ENCODE measurements around the gene KRT80. TPM values are rescaled to one million over a fixed set of nuclear protein-coding genes. Genes with fewer than 3 reads are reported as not detected.

KRT80 gene
- total and polyA plus RNA-seq, 2 donors (not counting 3 experiments of a cell fraction or from before 2014, with no cell fraction given), result 13.6 to 23.7 TPM

GRCh38 chr12:52155048-52155868, 36.6 kb downstream of the KRT80 start:
- no peak overlapping the region for H2AFZ ChIP-seq (ENCODE audit: low read depth, low read length)
- FAIRE-seq, result no peak
- H3K9ac ChIP-seq (replicated peaks; ENCODE audit: extremely low read depth, insufficient read depth, low read length), result no peak overlapping the region
- no peak overlapping the region for H3K4me3 ChIP-seq (replicated peaks in 1 of 3; ENCODE audit: insufficient read depth in 1 of 3, low read depth in 1 of 3, low read length in 3 of 3)
- BruUV-seq (replicated peaks), result no TSS peak
- intact Hi-C loops (cut with micrococcal nuclease) (loop anchor here (10.0 kb wide), 1 partner anchor 830 kb away; no protein-coding TSS in a partner anchor), dilution Hi-C loops (cut with MboI; ENCODE audit: extremely low pct_ligation_motif_present, low sequenced_read_pairs) (no loop called here)
- TF ChIP-seq, protein P1, sequence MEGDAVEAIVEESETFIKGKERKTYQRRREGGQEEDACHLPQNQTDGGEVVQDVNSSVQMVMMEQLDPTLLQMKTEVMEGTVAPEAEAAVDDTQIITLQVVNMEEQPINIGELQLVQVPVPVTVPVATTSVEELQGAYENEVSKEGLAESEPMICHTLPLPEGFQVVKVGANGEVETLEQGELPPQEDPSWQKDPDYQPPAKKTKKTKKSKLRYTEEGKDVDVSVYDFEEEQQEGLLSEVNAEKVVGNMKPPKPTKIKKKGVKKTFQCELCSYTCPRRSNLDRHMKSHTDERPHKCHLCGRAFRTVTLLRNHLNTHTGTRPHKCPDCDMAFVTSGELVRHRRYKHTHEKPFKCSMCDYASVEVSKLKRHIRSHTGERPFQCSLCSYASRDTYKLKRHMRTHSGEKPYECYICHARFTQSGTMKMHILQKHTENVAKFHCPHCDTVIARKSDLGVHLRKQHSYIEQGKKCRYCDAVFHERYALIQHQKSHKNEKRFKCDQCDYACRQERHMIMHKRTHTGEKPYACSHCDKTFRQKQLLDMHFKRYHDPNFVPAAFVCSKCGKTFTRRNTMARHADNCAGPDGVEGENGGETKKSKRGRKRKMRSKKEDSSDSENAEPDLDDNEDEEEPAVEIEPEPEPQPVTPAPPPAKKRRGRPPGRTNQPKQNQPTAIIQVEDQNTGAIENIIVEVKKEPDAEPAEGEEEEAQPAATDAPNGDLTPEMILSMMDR (IDR thresholded peaks at IDR 0.05; ENCODE audit: extremely low read depth in 1 of 2, insufficient read depth in 1 of 2, low read depth in 1 of 2, low read length in 2 of 2), result no peak
- no peak for TF ChIP-seq POLR2A (IDR thresholded peaks at IDR 0.05; ENCODE audit: low read depth, low read length)
- TF ChIP-seq MYC (IDR thresholded peaks at IDR 0.05; ENCODE audit: low read depth, low read length), result no peak
- no peak for TF ChIP-seq GATA2 (IDR thresholded peaks at IDR 0.05; ENCODE audit: insufficient read depth, insufficient read length, low read depth, low read length)
- no peak for TF ChIP-seq EZH2 (IDR thresholded peaks at IDR 0.05; ENCODE audit: borderline replicate concordance, low read depth, low read length, severe bottlenecking)
- TF ChIP-seq, protein P2, sequence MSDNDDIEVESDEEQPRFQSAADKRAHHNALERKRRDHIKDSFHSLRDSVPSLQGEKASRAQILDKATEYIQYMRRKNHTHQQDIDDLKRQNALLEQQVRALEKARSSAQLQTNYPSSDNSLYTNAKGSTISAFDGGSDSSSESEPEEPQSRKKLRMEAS (IDR thresholded peaks at IDR 0.05; ENCODE audit: insufficient read depth, insufficient read length), result no peak
- TF ChIP-seq FOS (IDR thresholded peaks at IDR 0.05; ENCODE audit: borderline replicate concordance, insufficient read depth, low read length), result no peak
- no peak for TF ChIP-seq JUN (IDR thresholded peaks at IDR 0.05; ENCODE audit: borderline replicate concordance, insufficient read depth, insufficient read length, low read depth)
- TF ChIP-seq POLR2AphosphoS5 (IDR thresholded peaks at IDR 0.05; ENCODE audit: insufficient read depth, low read depth, low read length), result no peak
- no peaks in the 10 kb centered on the region for H3K9me1 ChIP-seq (replicated peaks; ENCODE audit: control insufficient read depth, extremely low read depth, insufficient read depth, low read length)
- no peak overlapping the region for H3K4me2 ChIP-seq (ENCODE audit: insufficient read depth, low read length)
- ChIA-PET POLR2A (no interaction called here), CTCF (interaction anchor here (0.7 to 3.5 kb wide), 20 partner anchors 10 to 826 kb away, joined by 3 to 62 read pairs (median 4); no protein-coding TSS in a partner anchor)
- H4K20me1 ChIP-seq (replicated peaks; ENCODE audit: control insufficient read depth, extremely low read depth, insufficient read depth, low read length), result no peaks in the 10 kb centered on the region
- H3K79me2 ChIP-seq (ENCODE audit: control insufficient read depth, insufficient read depth, low read length), result no peaks in the 10 kb centered on the region
- no peak overlapping the region for H3K27ac ChIP-seq (ENCODE audit: insufficient read depth, low read depth, low read length)
- H3K36me3 ChIP-seq (ENCODE audit: control insufficient read depth in 2 of 2, extremely low read depth in 1 of 2, insufficient read depth in 2 of 2, low read length in 2 of 2), result no peaks in the 10 kb centered on the region
- no peaks in the 10 kb centered on the region for H3K27me3 ChIP-seq (ENCODE audit: control insufficient read depth in 2 of 2, insufficient read depth in 2 of 2, low read length in 2 of 2)
- no peak for DNase-seq (ENCODE audit: low read depth, low spot score)
- no peaks in the 10 kb centered on the region for H3K9me3 ChIP-seq (replicated peaks; ENCODE audit: control insufficient read depth, insufficient read depth, low read length)
- H3K4me1 ChIP-seq (ENCODE audit: control insufficient read depth, extremely low read depth, insufficient read depth, low read length), result peaks cover 2% of the 10 kb centered on the region

All from endothelial cell of umbilical vein (primary cell).